Ramos (cell line): ENCODE results near the gene NRXN2.

Experiments used
- in situ Hi-C: fragments of 300-500 bp; cut with MboI; formaldehyde crosslinking; loops from one replicate; pipeline ENCODE4 v1.14.3; 2022; ENCODE audit warnings: low sequenced_read_pairs; ENCODE audit not compliant: unreplicated experiment

The NRXN2 gene

GRCh38 chr11:64659417-64660144 lies 63.4 kb downstream of the NRXN2 start:
- in situ Hi-C loops: no loop called here

DNA sequence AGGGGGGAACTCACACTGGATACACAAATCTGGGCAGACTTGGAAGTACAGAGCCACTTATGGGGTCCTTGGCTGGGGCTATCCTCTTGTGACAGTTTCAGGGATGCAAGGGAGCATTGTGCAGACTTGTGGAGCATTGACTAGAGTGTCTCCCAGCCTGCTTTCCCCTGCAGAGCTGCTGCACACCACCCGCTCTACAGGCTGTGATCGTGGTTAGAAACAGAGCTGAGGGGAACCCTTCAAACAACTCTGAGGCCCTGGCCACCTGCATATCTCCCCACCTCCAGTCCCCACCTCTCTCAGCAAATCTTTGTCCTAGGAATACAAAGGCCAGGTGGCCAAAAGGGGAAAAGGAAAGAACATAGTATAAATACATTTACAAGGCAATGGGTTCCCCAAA lies 64.7 kb downstream of the NRXN2 start:
- in situ Hi-C loops: no loop called here

DNA sequence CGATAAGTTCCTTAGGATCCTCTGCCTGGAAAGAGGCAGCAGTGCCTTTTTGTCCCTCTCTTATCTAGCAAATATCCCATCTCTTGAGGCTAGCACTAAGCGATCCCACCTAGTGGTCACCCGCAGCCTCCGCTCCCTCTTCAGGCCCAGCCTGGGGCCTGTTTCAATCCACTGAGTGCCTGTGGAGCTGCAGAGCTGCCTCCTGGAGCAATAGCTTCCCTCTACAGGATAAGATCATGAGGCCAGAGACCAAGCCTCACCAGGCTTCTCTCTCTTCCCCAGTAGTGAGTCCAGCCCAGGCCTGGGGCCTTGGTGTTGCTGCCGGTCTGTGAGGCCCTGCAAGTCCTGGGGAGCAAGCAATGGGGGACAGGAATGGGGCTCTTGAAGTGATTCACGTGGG lies 66.1 kb downstream of the NRXN2 start:
- in situ Hi-C loops: no loop called here

DNA sequence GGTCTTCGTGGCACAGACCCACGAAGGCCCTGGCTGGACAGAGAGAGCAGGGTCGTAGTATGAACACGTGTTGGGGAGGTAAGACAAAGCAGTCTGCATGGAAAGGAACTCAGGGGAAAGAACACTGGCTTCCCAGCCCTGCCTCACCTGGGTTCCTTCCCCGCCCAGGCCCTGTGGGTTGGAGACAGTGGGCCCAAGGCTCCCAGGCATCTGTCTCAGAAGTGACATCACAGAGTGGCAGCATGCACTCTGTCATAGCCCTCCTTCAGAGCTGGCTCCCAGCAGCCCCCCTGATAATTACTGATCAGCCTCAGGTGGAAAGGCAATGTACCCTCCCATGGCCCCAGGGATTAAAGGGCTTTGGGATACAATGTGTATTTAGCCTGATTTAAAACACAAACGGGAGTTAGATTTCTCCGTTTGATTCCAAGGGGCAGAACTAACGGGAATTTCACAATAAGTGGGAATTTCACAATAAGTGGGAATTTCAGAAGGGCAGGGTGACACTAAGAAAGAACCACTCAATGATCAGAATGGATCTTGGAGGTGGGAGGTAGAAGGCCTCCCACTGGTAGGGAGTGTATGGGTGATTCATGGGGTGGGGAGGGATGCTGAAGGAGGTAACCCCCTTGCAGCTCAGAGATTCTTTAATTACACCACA lies 66.9 kb downstream of the NRXN2 start:
- in situ Hi-C loops: no loop called here

DNA sequence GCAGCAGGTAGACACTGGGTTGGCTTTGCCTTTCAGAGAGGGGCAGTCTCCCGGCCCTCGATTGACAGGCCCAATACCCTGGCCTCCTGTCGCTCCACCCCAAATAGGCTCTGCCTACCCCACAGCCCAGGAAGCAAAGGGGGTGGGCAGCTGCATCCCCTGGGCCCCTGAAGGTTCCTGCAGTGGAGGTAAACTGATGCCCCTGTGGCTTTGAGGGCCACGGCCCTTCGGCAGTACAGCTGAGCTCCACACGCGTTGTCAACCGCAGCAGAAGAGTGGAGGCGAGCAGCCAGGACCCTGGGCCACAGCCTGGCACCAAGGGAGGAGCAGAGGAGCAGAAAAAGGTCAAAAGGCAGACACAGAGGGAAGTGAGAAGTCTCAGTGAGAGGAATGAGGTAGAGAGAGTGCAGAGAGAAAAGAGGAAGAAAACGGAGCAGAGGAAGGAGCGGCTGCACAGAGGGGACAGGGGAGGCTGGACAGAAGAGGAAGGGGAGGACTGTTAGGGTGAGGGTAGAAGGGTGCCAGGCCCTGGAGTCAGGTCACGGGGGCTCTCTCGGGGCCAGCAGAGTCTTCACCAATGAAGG lies 67.9 kb downstream of the NRXN2 start:
- in situ Hi-C loops: no loop called here

GRCh38 chr11:64654439-64654838 lies 68.6 kb downstream of the NRXN2 start:
- in situ Hi-C loops: no loop called here

DNA sequence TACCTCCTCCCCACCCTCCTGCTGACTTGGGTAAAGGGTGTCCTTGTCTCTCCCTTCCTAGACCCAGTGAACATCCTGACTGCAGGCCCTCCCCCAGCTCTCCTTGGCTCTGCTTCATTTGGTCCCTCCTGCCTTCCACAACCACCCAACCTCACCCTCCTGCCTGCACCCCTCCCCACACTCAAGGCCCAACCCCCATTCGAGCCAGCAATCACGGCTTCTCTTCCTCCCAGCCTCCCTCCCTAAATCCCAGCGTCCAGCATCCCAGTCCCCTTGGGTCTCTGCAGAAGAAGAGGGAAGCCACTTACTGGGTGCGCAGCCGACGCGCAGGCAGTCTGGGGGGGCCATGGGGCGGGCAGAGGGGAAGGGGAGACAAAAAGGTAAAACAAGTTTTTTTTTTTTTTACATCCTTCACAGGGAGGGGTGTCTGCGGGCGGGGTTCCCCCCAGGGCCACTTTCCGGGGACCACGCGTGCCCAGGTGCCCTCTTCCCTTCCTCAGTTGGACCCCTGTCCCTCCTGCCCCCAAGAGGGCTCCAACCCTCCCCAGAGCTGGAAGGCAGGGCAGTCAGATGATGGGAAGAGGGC lies 69.5 kb downstream of the NRXN2 start:
- in situ Hi-C loops: no loop called here

- in situ Hi-C loops: no loop called here
These were observed 70.2 kb downstream of the NRXN2 start for GRCh38 chr11:64652586-64653387.

GRCh38 chr11:64650923-64651523 lies 72.0 kb downstream of the NRXN2 start:
- in situ Hi-C loops: no loop called here

- in situ Hi-C loops: no loop called here
These were observed 73.7 kb downstream of the NRXN2 start for GRCh38 chr11:64649291-64649697.

- in situ Hi-C loops: no loop called here
These were observed 74.4 kb downstream of the NRXN2 start for GRCh38 chr11:64648551-64648950.

- in situ Hi-C loops: no loop called here
These were observed 75.8 kb downstream of the NRXN2 start for GRCh38 chr11:64647019-64647779.

DNA sequence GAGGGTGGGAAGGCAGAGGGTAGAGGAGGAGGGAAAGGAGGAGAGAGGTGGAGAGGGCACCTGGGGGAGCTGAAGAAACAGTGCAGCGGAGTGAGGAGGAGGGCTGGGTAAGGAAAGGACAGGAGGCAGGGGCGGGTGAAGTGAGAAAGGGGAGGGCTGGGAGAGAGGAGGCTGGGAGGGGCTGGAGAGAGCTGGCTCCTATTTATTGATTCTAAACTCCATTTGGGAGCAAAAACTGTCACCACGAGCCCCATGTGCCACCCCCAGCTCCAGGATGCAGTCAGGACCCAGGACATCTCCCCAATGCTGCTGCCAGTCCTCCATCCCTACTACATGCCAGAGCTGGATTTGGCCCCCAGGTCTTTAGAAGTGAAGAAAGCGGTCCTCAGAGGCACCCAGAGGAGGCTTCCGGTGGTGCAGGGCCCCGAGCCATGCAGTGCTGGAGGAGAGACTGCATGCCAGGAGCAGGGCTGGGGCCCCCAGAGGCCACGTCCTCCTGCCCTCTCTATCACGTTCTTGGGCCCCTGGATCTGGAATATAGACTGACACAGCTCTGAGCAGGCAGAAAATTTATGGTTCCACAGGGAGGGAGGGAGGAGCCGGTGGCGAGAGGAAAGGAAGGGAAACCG lies 78.2 kb downstream of the NRXN2 start:
- in situ Hi-C loops: no loop called here

DNA sequence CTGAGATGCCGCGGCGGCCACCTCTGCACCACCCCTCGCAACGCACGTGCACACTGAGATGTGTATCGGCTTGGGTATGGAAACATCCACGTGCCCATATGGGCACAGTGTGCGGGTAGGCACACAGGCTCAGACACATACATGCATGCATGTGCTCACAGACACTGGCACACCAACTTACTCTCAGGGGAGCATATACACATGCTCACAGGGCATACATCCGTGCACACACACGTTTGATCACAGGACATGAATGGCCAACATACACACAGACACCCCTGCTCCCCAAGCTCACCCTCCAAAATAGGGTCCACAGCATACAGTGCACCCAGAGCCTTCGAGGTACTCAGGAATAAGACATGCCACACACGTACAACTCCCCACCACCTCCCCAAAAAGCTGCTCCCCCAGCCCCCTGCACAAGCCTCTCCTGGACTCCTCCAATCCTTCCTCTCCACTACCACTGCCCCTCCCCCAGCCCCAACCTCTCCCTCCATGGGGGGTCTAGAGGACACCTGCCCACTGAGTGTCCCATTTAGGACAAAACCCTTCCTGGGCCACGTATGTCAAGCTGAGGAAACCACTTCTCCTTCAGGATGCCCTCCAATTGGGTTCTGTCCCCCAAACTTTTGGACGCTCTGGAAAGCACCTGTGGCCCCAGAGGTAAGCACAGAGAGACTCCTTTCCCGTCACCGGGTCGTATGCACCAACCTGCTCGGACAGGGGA lies 78.9 kb downstream of the NRXN2 start:
- in situ Hi-C loops: no loop called here

DNA sequence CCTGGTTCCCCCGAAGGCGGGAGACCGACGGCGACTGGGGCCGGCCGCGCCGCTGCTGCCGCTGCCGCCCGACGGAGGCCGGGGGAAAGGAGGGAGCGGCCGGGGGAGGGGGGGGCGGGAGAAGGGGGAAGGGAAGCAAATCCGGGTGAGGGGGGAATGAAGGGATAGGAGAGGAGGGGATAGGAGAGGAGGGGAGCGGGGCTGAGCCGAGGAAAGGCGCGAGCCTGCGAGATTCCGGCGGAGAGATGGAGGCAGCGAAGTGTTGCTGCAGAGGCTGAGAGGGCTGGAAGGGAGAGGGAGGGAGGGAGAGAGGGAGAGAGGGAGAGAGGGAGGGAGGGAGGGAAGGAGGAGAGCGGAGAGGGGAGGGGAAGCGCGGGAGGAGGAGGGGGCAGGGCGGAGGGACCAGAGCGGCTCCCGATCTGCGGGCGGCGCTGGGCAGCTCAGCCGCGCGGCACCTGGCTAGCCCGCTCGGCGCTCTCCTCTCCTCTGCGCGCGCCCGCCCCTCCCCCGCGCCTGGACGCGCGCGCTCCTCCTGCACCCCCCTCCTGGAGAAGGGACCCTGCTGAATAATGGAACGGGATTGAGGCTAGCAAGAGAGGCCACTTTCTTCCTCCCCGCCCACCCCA lies 79.6 kb downstream of the NRXN2 start:
- in situ Hi-C loops: no loop called here

GRCh38 chr11:64642871-64643255 lies 80.1 kb downstream of the NRXN2 start:
- in situ Hi-C loops: no loop called here

GRCh38 chr11:64642418-64642735 lies 80.6 kb downstream of the NRXN2 start:
- in situ Hi-C loops: no loop called here
